ENCODE results near the gene DCANP1. TPM values are rescaled to one million over a fixed set of nuclear protein-coding genes. Genes with fewer than 3 reads are reported as not detected.

Gene DCANP1
- total RNA-seq, 8 experiments from 2014 or later, result 0.08 to 0.10 (median 0.09) TPM; not detected in 4

- H3K27ac ChIP-seq, result no peak overlapping the region
- peak in 5 of 8 experiments; percentile 80 to 92 (median 85) for ATAC-seq (replicated peaks in 6 of 8)
- H3K4me3 ChIP-seq, result no peak overlapping the region
- WGBS, 10 experiments, result 43 to 79% (median 63%) methylated on average over 3 to 5 of the region's 6 CpGs; no CpG with 5 or more reads in 5 of the 10 experiments
- peaks cover 3 to 7% of the 10 kb centered on the region in 2 donors for H3K4me1 ChIP-seq (replicated peaks in 1 of 2)
- in situ Hi-C loops (cut with MboI; ENCODE audit: low pct_unique_long_range_greater_than_20kb in 2 of 9, low sequenced_read_pairs in 9 of 9, unreplicated experiment in 9 of 9), result no loop called here
Measured at GRCh38 chr5:135443161-135443960, 3.8 kb downstream of the DCANP1 start.

- peaks cover 3 to 10% of the 10 kb centered on the region in 2 donors for H3K4me1 ChIP-seq (replicated peaks in 1 of 2)
- H3K27ac ChIP-seq, result no peak overlapping the region
- 40 to 100% (median 72%) methylated on average over 1 to 6 of the region's 8 CpGs; no CpG with 5 or more reads in 4 of the 10 experiments for WGBS, 10 experiments
- H3K4me3 ChIP-seq, result no peak overlapping the region
- in situ Hi-C loops (cut with MboI; ENCODE audit: low pct_unique_long_range_greater_than_20kb in 2 of 9, low sequenced_read_pairs in 9 of 9, unreplicated experiment in 9 of 9), result no loop called here
- ATAC-seq (replicated peaks in 6 of 8), result peak in 6 of 8 experiments; percentile 10 to 33 (median 24)
Measured at GRCh38 chr5:135442431-135443160, 4.6 kb downstream of the DCANP1 start.

- Histone ChIP-seq H3K27ac (no peak overlapping the region), H3K4me1 (replicated peaks in 1 of 2) (peaks cover 8 to 16% of the 10 kb centered on the region in 2 donors), H3K4me3 (no peak overlapping the region)
- 20 to 100% (median 88%) methylated on average over 1 to 2 of the region's 4 CpGs; no CpG with 5 or more reads in 3 of the 10 experiments for WGBS, 10 experiments
- ATAC-seq (replicated peaks in 6 of 8), result no peak
- in situ Hi-C loops (cut with MboI; ENCODE audit: low pct_unique_long_range_greater_than_20kb in 2 of 9, low sequenced_read_pairs in 9 of 9, unreplicated experiment in 9 of 9), result no loop called here
Measured at GRCh38 chr5:135441919-135442318, 5.2 kb downstream of the DCANP1 start.

GRCh38 chr5:135441350-135441831 lies 5.8 kb downstream of the DCANP1 start:
- peaks cover 10 to 16% of the 10 kb centered on the region in 2 donors for H3K4me1 ChIP-seq (replicated peaks in 1 of 2)
- no peak for ATAC-seq (replicated peaks in 6 of 8)
- H3K27ac ChIP-seq, result no peak overlapping the region
- in situ Hi-C loops (cut with MboI; ENCODE audit: low pct_unique_long_range_greater_than_20kb in 2 of 9, low sequenced_read_pairs in 9 of 9, unreplicated experiment in 9 of 9), result no loop called here
- H3K4me3 ChIP-seq, result no peak overlapping the region
- WGBS, 10 experiments, result 30 to 92% (median 55%) methylated on average over 2 of the region's 11 CpGs; no CpG with 5 or more reads in 5 of the 10 experiments

- no peak overlapping the region for H3K27ac ChIP-seq
- in situ Hi-C loops (cut with MboI; ENCODE audit: low pct_unique_long_range_greater_than_20kb in 2 of 9, low sequenced_read_pairs in 9 of 9, unreplicated experiment in 9 of 9), result no loop called here
- 53 to 96% (median 80%) methylated on average over 4 to 6 of the region's 6 CpGs; no CpG with 5 or more reads in 2 of the 10 experiments for WGBS, 10 experiments
Measured at GRCh38 chr5:135440916-135441315, 6.2 kb downstream of the DCANP1 start.

GRCh38 chr5:135439231-135440205 lies 7.6 kb downstream of the DCANP1 start:
- 10 to 100% (median 70%) methylated on average over 2 to 6 of the region's 11 CpGs; no CpG with 5 or more reads in 1 of the 10 experiments for WGBS, 10 experiments
- in situ Hi-C loops (cut with MboI; ENCODE audit: low pct_unique_long_range_greater_than_20kb in 2 of 9, low sequenced_read_pairs in 9 of 9, unreplicated experiment in 9 of 9), result no loop called here
- H3K27ac ChIP-seq, result no peak overlapping the region

More at GRCh38 chr5:135440916-135441315, 6.2 kb downstream of the DCANP1 start:
- peaks cover 10 to 16% of the 10 kb centered on the region in 2 donors for H3K4me1 ChIP-seq (replicated peaks in 1 of 2)
- no peak overlapping the region for H3K4me3 ChIP-seq
- no peak for ATAC-seq (replicated peaks in 6 of 8)

GRCh38 chr5:135438636-135439221 lies 8.4 kb downstream of the DCANP1 start:
- in situ Hi-C loops (cut with MboI; ENCODE audit: low pct_unique_long_range_greater_than_20kb in 2 of 9, low sequenced_read_pairs in 9 of 9, unreplicated experiment in 9 of 9), result no loop called here
- H3K27ac ChIP-seq, result no peak overlapping the region
- H3K4me3 ChIP-seq, result no peak overlapping the region
- ATAC-seq (replicated peaks in 6 of 8), result no peak
- WGBS, 10 experiments, result 39 to 90% (median 68%) methylated on average over 2 to 8 of the region's 10 CpGs; no CpG with 5 or more reads in 2 of the 10 experiments
- peaks cover 10 to 16% of the 10 kb centered on the region in 2 donors for H3K4me1 ChIP-seq (replicated peaks in 1 of 2)

More at GRCh38 chr5:135439231-135440205, 7.6 kb downstream of the DCANP1 start:
- no peak for ATAC-seq (replicated peaks in 6 of 8)
- Histone ChIP-seq H3K4me1 (replicated peaks in 1 of 2) (peaks cover 10 to 16% of the 10 kb centered on the region in 2 donors), H3K4me3 (no peak overlapping the region)

GRCh38 chr5:135437796-135438560 lies 9.2 kb downstream of the DCANP1 start:
- H3K27ac ChIP-seq, result no peak overlapping the region
- ATAC-seq (replicated peaks in 6 of 8), result peak in 4 of 8 experiments; percentile 30 to 78 (median 56)

GRCh38 chr5:135437422-135437795 lies 9.7 kb downstream of the DCANP1 start:
- WGBS, 10 experiments, result 78 to 90% (median 79%) methylated on average over 2 to 3 of the region's 7 CpGs; no CpG with 5 or more reads in 7 of the 10 experiments
- ATAC-seq (replicated peaks in 6 of 8), result peak in 5 of 8 experiments; percentile 34 to 77 (median 51)
- Histone ChIP-seq H3K27ac (no peak overlapping the region), H3K4me1 (replicated peaks in 1 of 2) (peaks cover 7 to 8% of the 10 kb centered on the region in 2 donors), H3K4me3 (no peak overlapping the region)
- in situ Hi-C loops (cut with MboI; ENCODE audit: low pct_unique_long_range_greater_than_20kb in 2 of 9, low sequenced_read_pairs in 9 of 9, unreplicated experiment in 9 of 9), result no loop called here

More at GRCh38 chr5:135437796-135438560, 9.2 kb downstream of the DCANP1 start:
- WGBS, 10 experiments, result 11 to 93% (median 52%) methylated on average over 2 to 11 of the region's 13 CpGs; no CpG with 5 or more reads in 2 of the 10 experiments
- peaks cover 8 to 11% of the 10 kb centered on the region in 2 donors for H3K4me1 ChIP-seq (replicated peaks in 1 of 2)
- in situ Hi-C loops (cut with MboI; ENCODE audit: low pct_unique_long_range_greater_than_20kb in 2 of 9, low sequenced_read_pairs in 9 of 9, unreplicated experiment in 9 of 9), result no loop called here
- no peak overlapping the region for H3K4me3 ChIP-seq

GRCh38 chr5:135436951-135437418 lies 10.2 kb downstream of the DCANP1 start:
- Histone ChIP-seq H3K4me3 (no peak overlapping the region), H3K27ac (no peak overlapping the region), H3K4me1 (replicated peaks in 1 of 2) (peaks cover 7 to 8% of the 10 kb centered on the region in 2 donors)
- ATAC-seq (replicated peaks in 6 of 8), result peak in 5 of 8 experiments; percentile 47 to 84 (median 74)
- in situ Hi-C loops (cut with MboI; ENCODE audit: low pct_unique_long_range_greater_than_20kb in 2 of 9, low sequenced_read_pairs in 9 of 9, unreplicated experiment in 9 of 9), result no loop called here
- 33 to 100% (median 64%) methylated on average over 1 to 5 of the region's 7 CpGs; no CpG with 5 or more reads in 4 of the 10 experiments for WGBS, 10 experiments
